Activated CD4-positive, alpha-beta T cell treated with anti-CD3 and anti-CD28 coated beads for 1 hour (primary cell): ENCODE measurements around the gene AWAT2.

ENCODE experiments used
- DNase-seq: peaks from one replicate; pipeline ENCODE4 v3.0.0-alpha.2; 2020

The AWAT2 gene

GRCh38 chrX:70049925-70050324 lies at the start of gene AWAT2:
TSS of gene AWAT2 (minus strand) at chrX:70049938. CDS start at chrX:70049932, 6 bp downstream.
- no peak for DNase-seq

- DNase-seq = no peak
Measured at GRCh38 chrX:70096052-70096451, 46.3 kb upstream of the AWAT2 start.

GRCh38 chrX:70092247-70092646 lies 42.5 kb upstream of the AWAT2 start:
- no peak for DNase-seq

GRCh38 chrX:70089604-70090297 lies 40.0 kb upstream of the AWAT2 start:
- DNase-seq = no peak

GRCh38 chrX:70088751-70089150 lies 39.0 kb upstream of the AWAT2 start:
- no peak for DNase-seq

GRCh38 chrX:70087857-70088630 lies 38.3 kb upstream of the AWAT2 start:
- DNase-seq = no peak

- DNase-seq = no peak
Measured at GRCh38 chrX:70084592-70085240, 35.0 kb upstream of the AWAT2 start.

- no peak for DNase-seq
Measured at GRCh38 chrX:70082723-70083122, 33.0 kb upstream of the AWAT2 start.

- DNase-seq = no peak
Measured at GRCh38 chrX:70079870-70080269, 30.1 kb upstream of the AWAT2 start.

GRCh38 chrX:70079297-70079696 lies 29.6 kb upstream of the AWAT2 start:
- no peak for DNase-seq

GRCh38 chrX:70066646-70067045 lies 16.9 kb upstream of the AWAT2 start:
- no peak for DNase-seq

- no peak for DNase-seq
Measured at GRCh38 chrX:70062961-70063550, 13.3 kb upstream of the AWAT2 start.

GRCh38 chrX:70062076-70062475 lies 12.3 kb upstream of the AWAT2 start, which contains the start of gene OTUD6A:
TSS of gene OTUD6A (plus strand) at chrX:70062457. CDS start at chrX:70062525, 68 bp downstream.
- no peak for DNase-seq

- no peak for DNase-seq
Measured at GRCh38 chrX:70054391-70054790, 4.7 kb upstream of the AWAT2 start.

- no peak for DNase-seq
Measured at GRCh38 chrX:70052895-70053615, 3.3 kb upstream of the AWAT2 start.

- DNase-seq = no peak
Measured at GRCh38 chrX:70049406-70049805, 332 bp downstream of the AWAT2 start.

- DNase-seq = no peak
Measured at GRCh38 chrX:70046978-70047377, 2.8 kb downstream of the AWAT2 start.

GRCh38 chrX:70044541-70045245 lies 5.0 kb downstream of the AWAT2 start:
- no peak for DNase-seq

GRCh38 chrX:70043685-70044084 lies 6.1 kb downstream of the AWAT2 start:
- no peak for DNase-seq

GRCh38 chrX:70042399-70043371 lies 7.1 kb downstream of the AWAT2 start:
- no peak for DNase-seq

- DNase-seq = no peak
Measured at GRCh38 chrX:70041993-70042392, 7.7 kb downstream of the AWAT2 start.
